ENCODE measurements around the gene RAP2C.

RAP2C gene

GRCh38 chrX:132258509-132258908 lies 39.3 kb upstream of the RAP2C start:
- no peak for ATAC-seq
- no peak for TF ChIP-seq CSDC2 (CRISPR knock-in tag; IDR thresholded peaks at IDR 0.05)
- no peak for TF ChIP-seq CSRNP3 (CRISPR knock-in tag; IDR thresholded peaks at IDR 0.05)
- TF ChIP-seq BACH2 (CRISPR knock-in tag; IDR thresholded peaks at IDR 0.05; ENCODE audit: borderline replicate concordance), result no peak
- no peak for TF ChIP-seq GLIS3 (CRISPR knock-in tag; IDR thresholded peaks at IDR 0.05)

- TF ChIP-seq PATZ1 (CRISPR knock-in tag; IDR thresholded peaks at IDR 0.05; ENCODE audit: borderline replicate concordance) (no peak), GLIS3 (CRISPR knock-in tag; IDR thresholded peaks at IDR 0.05) (no peak), PPARA (CRISPR knock-in tag; IDR thresholded peaks at IDR 0.05; ENCODE audit: borderline replicate concordance) (no peak), OSR1 (CRISPR knock-in tag; IDR thresholded peaks at IDR 0.05) (no peak), ARNTL (CRISPR knock-in tag; IDR thresholded peaks at IDR 0.05; ENCODE audit: borderline replicate concordance, low read depth) (no peak), ZC3H10 (CRISPR knock-in tag; IDR thresholded peaks at IDR 0.05) (no peak), TSHZ2 (CRISPR knock-in tag; IDR thresholded peaks at IDR 0.05) (no peak), ZFP30 (CRISPR knock-in tag; IDR thresholded peaks at IDR 0.05) (no peak)
- no peak for ATAC-seq
These were observed 37.9 kb upstream of the RAP2C start for GRCh38 chrX:132257116-132257515.

- TF ChIP-seq TOX (CRISPR knock-in tag; IDR thresholded peaks at IDR 0.05; ENCODE audit: borderline replicate concordance) (no peak), PPARA (CRISPR knock-in tag; IDR thresholded peaks at IDR 0.05; ENCODE audit: borderline replicate concordance) (no peak), ZC3H10 (CRISPR knock-in tag; IDR thresholded peaks at IDR 0.05) (no peak), POU6F1 (CRISPR knock-in tag; IDR thresholded peaks at IDR 0.05; ENCODE audit: borderline replicate concordance, low read depth) (no peak), BACH2 (CRISPR knock-in tag; IDR thresholded peaks at IDR 0.05; ENCODE audit: borderline replicate concordance) (no peak), ISL1 (CRISPR knock-in tag; IDR thresholded peaks at IDR 0.05) (no peak), PATZ1 (CRISPR knock-in tag; IDR thresholded peaks at IDR 0.05; ENCODE audit: borderline replicate concordance) (no peak), ZFP3 (CRISPR knock-in tag; IDR thresholded peaks at IDR 0.05) (no peak), SNAI2 (CRISPR knock-in tag; IDR thresholded peaks at IDR 0.05) (no peak)
- no peak for ATAC-seq
These were observed 16.9 kb upstream of the RAP2C start for GRCh38 chrX:132236121-132236520.

GRCh38 chrX:132235488-132235887 lies 16.2 kb upstream of the RAP2C start:
- ATAC-seq, result no peak

More at GRCh38 chrX:132235488-132235887, 16.2 kb upstream of the RAP2C start:
- TF ChIP-seq ARNTL (CRISPR knock-in tag; IDR thresholded peaks at IDR 0.05; ENCODE audit: borderline replicate concordance, low read depth) (no peak), GLIS3 (CRISPR knock-in tag; IDR thresholded peaks at IDR 0.05) (no peak), POU6F1 (CRISPR knock-in tag; IDR thresholded peaks at IDR 0.05; ENCODE audit: borderline replicate concordance, low read depth) (no peak), TOX (CRISPR knock-in tag; IDR thresholded peaks at IDR 0.05; ENCODE audit: borderline replicate concordance) (no peak), CSDC2 (CRISPR knock-in tag; IDR thresholded peaks at IDR 0.05) (no peak), TSHZ2 (CRISPR knock-in tag; IDR thresholded peaks at IDR 0.05) (no peak), RARB (CRISPR knock-in tag; IDR thresholded peaks at IDR 0.05) (no peak), ZFP3 (CRISPR knock-in tag; IDR thresholded peaks at IDR 0.05) (no peak), ZNF8 (CRISPR knock-in tag; IDR thresholded peaks at IDR 0.05) (no peak)
